NCI-H446 treated with DMSO at 0.1 percent for 48 hours (cell line): ENCODE data around the gene PCDHGA9.
"Not testable (repeated sequence)": the region's sequence is repeated elsewhere in the genome, so short reads cannot be mapped to it uniquely, and the experiment has no call there.

Source experiments
- DNase-seq: peaks from one replicate; lab custom pipeline; 2025; lab: John Stamatoyannopoulos, UW

PCDHGA9 gene

GRCh38 chr5:141384471-141385267 is 17.9 kb upstream of the PCDHGA9 start:
- DNase-seq: no peak

- not testable (repeated sequence) for DNase-seq
These were observed 14.8 kb upstream of the PCDHGA9 start, which contains the start of gene PCDHGB4 for GRCh38 chr5:141387557-141388311. Gene PCDHGB4 (plus strand): TSS chr5:141387698. CDS start chr5:141387885, 187 bp downstream.

DNA sequence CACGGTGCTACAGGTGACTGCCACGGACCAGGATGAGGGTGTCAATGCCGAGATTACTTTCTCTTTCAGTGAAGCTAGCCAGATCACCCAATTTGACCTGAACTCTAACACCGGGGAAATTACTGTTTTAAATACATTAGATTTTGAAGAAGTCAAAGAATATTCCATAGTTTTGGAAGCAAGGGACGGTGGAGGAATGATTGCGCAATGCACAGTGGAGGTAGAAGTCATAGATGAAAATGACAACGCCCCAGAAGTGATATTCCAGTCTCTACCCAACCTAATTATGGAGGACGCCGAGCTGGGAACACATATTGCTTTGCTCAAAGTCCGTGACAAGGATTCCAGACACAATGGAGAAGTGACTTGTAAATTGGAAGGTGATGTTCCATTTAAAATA is 13.9 kb upstream of the PCDHGA9 start:
- no peak for DNase-seq

GRCh38 chr5:141389153-141390042 is 13.2 kb upstream of the PCDHGA9 start:
- DNase-seq: no peak

DNA sequence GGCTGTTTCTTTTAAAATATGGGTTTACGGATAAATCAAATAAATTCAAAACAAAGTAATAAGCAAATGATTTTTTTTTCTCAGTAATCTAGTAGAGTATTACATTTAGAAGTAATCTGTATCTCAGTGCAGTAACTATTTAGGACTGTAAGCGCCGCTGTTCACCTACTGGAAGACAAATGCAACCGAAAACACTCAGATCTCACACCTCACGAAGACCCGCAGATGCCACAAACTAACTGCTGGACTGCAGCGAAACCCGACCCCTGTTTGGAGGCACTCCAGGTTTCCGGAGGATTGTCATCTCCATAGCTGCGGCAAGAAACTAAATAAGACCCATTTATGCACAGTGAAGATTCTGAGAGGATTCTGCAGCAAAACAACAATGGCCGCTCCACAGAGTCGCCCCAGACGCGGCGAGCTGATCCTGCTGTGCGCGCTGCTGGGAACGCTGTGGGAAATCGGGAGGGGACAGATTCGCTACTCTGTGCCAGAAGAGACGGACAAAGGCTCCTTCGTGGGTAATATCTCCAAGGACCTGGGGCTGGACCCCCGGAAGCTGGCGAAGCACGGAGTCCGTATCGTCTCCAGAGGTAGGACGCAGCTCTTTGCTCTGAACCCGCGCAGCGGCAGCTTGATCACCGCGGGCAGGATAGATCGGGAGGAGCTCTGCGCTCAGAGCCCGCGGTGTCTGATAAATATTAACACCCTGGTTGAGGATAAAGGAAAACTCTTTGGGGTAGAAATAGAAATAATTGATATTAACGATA is 10.0 kb upstream of the PCDHGA9 start, which contains the start of gene PCDHGA8:
Gene PCDHGA8 (plus strand): TSS at position 205 of the 770 bp plus-strand sequence. CDS start 181 bp downstream, at position 386.
- no peak for DNase-seq

DNA sequence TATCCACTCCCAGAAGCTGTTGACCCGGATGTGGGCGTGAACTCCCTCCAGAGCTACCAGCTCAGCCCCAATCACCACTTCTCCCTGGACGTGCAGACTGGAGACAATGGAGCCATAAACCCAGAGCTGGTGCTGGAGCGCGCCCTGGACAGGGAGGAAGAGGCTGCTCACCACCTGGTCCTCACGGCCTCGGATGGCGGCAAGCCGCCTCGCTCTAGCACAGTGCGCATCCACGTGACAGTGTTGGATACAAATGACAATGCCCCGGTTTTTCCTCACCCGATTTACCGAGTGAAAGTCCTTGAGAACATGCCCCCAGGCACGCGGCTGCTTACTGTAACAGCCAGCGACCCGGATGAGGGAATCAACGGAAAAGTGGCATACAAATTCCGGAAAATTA is 9.3 kb upstream of the PCDHGA9 start:
- DNase-seq: no peak

- not testable (repeated sequence) for DNase-seq
These were observed 8.0 kb upstream of the PCDHGA9 start for GRCh38 chr5:141394401-141395187.

DNA sequence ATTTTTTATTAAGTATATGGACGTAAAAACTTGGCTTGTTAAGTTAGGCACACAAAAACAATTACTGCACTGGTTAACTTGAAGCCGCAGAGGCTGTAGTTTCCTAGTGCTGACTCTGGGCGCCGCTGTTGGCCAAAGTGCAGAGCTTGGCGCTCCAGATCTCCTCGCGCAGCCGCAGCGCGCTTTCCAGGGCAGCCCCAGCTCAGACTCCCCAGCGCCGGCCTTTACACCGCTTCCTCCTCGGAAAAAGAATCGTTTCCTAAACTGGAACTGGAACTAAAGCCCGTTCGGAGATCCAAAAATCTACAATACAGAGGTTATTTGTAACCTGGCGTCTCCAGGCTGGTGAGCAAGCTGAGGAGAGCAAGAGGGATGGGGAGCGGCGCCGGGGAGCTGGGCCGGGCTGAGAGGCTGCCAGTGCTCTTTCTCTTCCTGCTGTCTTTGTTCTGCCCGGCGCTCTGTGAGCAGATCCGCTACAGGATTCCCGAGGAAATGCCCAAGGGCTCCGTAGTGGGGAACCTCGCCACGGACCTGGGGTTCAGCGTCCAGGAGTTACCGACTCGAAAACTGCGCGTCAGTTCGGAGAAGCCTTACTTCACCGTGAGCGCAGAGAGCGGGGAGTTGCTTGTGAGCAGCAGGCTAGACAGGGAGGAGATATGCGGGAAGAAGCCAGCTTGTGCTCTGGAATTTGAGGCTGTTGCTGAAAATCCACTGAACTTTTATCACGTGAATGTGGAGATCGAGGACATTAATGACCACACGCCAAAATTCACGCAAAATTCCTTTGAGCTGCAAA is 4.6 kb upstream of the PCDHGA9 start, which contains the start of gene PCDHGB5:
Gene PCDHGB5 (plus strand): TSS at position 192 of the 796 bp plus-strand sequence. CDS start 181 bp downstream, at position 373.
- not testable (repeated sequence) for DNase-seq

GRCh38 chr5:141398608-141399007 is 4.0 kb upstream of the PCDHGA9 start:
- DNase-seq: no peak

DNA sequence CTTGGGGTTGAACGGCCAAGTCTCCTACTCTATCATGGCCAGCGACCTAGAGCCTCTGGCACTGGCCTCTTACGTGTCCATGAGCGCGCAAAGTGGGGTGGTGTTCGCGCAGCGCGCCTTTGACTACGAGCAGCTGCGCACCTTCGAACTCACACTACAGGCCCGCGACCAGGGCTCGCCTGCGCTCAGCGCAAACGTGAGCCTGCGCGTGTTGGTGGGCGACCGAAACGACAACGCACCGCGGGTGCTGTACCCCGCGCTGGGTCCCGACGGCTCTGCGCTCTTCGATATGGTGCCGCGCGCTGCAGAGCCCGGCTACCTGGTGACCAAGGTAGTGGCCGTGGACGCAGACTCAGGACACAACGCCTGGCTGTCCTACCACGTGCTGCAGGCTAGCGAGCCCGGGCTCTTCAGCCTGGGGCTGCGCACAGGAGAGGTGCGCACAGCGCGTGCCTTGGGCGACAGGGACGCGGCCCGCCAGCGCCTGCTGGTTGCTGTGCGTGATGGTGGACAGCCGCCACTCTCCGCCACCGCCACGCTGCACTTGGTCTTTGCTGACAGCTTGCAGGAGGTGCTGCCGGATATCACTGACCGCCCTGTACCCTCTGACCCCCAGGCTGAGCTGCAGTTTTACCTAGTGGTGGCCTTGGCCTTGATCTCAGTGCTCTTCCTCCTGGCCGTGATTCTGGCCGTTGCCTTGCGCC is 2.9 kb upstream of the PCDHGA9 start:
- DNase-seq: no peak

- no peak for DNase-seq
These were observed 809 bp downstream of the PCDHGA9 start for GRCh38 chr5:141403387-141403786.

- not testable (repeated sequence) for DNase-seq
These were observed 5.4 kb downstream of the PCDHGA9 start, which contains the start of gene PCDHGB6 for GRCh38 chr5:141407790-141408505. Gene PCDHGB6 (plus strand): TSS chr5:141408021. CDS start chr5:141408203, 182 bp downstream.

DNA sequence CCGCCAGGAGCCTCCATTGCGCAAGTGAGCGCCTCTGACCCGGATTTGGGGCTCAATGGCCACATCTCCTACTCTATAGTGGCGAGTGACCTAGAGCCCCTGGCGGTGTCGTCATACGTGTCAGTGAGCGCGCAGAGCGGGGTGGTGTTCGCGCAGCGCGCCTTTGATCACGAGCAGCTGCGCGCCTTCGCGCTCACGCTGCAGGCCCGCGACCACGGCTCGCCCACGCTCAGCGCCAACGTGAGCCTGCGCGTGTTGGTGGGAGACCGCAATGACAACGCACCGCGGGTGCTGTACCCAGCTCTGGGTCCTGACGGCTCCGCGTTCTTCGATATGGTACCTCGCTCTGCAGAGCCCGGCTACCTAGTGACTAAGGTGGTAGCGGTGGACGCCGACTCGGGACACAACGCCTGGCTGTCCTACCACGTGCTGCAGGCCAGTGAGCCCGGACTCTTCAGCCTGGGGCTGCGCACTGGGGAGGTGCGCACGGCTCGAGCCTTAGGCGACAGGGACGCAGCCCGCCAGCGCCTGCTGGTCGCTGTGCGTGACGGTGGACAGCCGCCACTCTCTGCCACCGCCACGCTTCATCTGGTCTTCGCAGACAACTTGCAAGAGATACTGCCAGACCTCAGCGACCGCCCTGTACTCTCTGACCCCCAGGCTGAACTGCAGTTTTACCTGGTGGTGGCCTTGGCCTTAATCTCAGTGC is 7.2 kb downstream of the PCDHGA9 start:
- DNase-seq: no peak

DNA sequence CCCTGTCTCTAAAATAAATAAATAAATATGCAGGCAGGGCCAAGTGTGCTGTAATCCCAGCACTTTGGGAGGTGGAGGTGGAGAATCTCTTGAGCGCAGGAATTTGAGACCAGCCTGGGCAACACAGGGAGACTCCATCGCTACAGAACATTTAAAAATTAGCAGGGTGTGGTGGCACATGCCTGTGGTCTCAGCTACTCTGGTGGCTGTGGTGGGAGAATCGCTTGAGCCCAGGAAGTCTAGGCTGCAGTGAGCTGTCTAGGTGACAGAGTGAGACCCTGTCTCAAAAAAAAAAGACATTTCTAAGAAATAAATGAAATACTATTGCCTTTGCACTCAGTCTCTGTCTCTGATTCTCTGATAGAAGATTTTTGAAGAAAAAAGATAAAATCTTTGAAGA is 9.0 kb downstream of the PCDHGA9 start:
- no peak for DNase-seq

GRCh38 chr5:141412854-141413539 is 10.4 kb downstream of the PCDHGA9 start, which contains the start of gene PCDHGA10:
Gene PCDHGA10 (plus strand): TSS chr5:141412987. CDS start chr5:141413176, 189 bp downstream.
- DNase-seq: peak; percentile 2

- no peak for DNase-seq
These were observed 11.0 kb downstream of the PCDHGA9 start for GRCh38 chr5:141413540-141414069.
